GM12865 (cell line): Measurements from ENCODE around the gene ISYNA1.

Experiments used
- DNase-seq: peaks from one replicate; pipeline ENCODE4 v3.0.0; 2010; ENCODE audit warnings: low read depth
- H3K4me3 ChIP-seq: 2 replicates; pipeline ENCODE4 v1.5.1; 2011; ENCODE audit warnings: mild to moderate bottlenecking, low read depth, low read length, control low read depth
- TF ChIP-seq, protein P1 (sequence below): IDR thresholded peaks from 2 replicates; pipeline ENCODE4 v1.5.1; 2011; ENCODE audit warnings: low read length, control low read depth, low read depth, inconsistent platforms; ENCODE audit not compliant: insufficient read depth; ENCODE audit errors: missing control alignments

The ISYNA1 gene

GRCh38 chr19:18389726-18390064, 48.2 kb downstream of the ISYNA1 start:
- TF ChIP-seq, protein P1, sequence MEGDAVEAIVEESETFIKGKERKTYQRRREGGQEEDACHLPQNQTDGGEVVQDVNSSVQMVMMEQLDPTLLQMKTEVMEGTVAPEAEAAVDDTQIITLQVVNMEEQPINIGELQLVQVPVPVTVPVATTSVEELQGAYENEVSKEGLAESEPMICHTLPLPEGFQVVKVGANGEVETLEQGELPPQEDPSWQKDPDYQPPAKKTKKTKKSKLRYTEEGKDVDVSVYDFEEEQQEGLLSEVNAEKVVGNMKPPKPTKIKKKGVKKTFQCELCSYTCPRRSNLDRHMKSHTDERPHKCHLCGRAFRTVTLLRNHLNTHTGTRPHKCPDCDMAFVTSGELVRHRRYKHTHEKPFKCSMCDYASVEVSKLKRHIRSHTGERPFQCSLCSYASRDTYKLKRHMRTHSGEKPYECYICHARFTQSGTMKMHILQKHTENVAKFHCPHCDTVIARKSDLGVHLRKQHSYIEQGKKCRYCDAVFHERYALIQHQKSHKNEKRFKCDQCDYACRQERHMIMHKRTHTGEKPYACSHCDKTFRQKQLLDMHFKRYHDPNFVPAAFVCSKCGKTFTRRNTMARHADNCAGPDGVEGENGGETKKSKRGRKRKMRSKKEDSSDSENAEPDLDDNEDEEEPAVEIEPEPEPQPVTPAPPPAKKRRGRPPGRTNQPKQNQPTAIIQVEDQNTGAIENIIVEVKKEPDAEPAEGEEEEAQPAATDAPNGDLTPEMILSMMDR: no peak
- no peak overlapping the region for H3K4me3 ChIP-seq
- DNase-seq: no peak

GRCh38 chr19:18388960-18389725, 48.8 kb downstream of the ISYNA1 start:
- peak overlapping the region; percentile 14 for H3K4me3 ChIP-seq
- TF ChIP-seq, protein P1: no peak
- DNase-seq: no peak

- DNase-seq: peak; percentile 96
- H3K4me3 ChIP-seq: peak overlapping the region; percentile 45
- TF ChIP-seq, protein P1: peak; percentile 99
Observed at GRCh38 chr19:18388100-18388959, 49.6 kb downstream of the ISYNA1 start.

GRCh38 chr19:18386543-18387271, 51.2 kb downstream of the ISYNA1 start:
- no peak for DNase-seq
- TF ChIP-seq, protein P1: no peak

DNA sequence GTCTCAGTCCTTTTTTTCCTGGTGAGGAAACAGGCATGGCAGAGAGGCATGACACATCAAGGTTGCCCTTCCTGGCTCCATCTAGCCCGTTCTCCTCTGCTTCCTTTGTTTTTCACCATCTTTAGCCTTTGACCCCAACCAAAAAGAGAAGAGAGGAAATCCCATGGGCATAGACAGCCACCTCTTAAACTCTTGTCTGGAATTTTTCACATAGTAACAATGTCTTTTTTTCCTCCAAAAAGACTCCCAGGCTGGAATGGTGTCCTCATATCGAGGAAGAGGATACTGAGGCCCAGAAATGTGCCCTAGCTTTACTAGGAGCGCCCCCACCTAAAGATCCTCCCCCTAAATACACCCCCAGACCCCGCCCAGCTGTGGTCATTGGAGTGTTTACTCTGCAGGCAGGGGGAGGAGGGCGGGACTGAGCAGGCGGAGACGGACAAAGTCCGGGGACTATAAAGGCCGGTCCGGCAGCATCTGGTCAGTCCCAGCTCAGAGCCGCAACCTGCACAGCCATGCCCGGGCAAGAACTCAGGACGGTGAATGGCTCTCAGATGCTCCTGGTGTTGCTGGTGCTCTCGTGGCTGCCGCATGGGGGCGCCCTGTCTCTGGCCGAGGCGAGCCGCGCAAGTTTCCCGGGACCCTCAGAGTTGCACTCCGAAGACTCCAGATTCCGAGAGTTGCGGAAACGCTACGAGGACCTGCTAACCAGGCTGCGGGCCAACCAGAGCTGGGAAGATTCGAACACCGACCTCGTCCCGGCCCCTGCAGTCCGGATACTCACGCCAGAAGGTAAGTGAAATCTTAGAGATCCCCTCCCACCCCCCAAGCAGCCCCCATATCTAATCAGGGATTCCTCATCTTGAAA, 52.0 kb downstream of the ISYNA1 start, which contains the start of gene GDF15:
GDF15 (plus strand) TSS at position 484 of the 868 bp plus-strand sequence; CDS start at position 516, 32 bp downstream.
- peak; percentile 52 for DNase-seq
- H3K4me3 ChIP-seq: peak within 1 kb of the TSS; percentile 44
- TF ChIP-seq, protein P1: peak; percentile 71

More at GRCh38 chr19:18386543-18387271, 51.2 kb downstream of the ISYNA1 start:
- peak overlapping the region; percentile 44 for H3K4me3 ChIP-seq

- H3K4me3 ChIP-seq: no peak overlapping the region
- TF ChIP-seq, protein P1: no peak
- DNase-seq: no peak
Observed at GRCh38 chr19:18385359-18385674, 52.6 kb downstream of the ISYNA1 start.
